ENCODE data around the gene EFNA5. TPM values are rescaled to one million over a fixed set of nuclear protein-coding genes. Genes with fewer than 3 reads are reported as not detected.

EFNA5 gene
- total and polyA plus RNA-seq, 2 experiments from 2014 or later = 7.5 to 10.1 TPM

DNA sequence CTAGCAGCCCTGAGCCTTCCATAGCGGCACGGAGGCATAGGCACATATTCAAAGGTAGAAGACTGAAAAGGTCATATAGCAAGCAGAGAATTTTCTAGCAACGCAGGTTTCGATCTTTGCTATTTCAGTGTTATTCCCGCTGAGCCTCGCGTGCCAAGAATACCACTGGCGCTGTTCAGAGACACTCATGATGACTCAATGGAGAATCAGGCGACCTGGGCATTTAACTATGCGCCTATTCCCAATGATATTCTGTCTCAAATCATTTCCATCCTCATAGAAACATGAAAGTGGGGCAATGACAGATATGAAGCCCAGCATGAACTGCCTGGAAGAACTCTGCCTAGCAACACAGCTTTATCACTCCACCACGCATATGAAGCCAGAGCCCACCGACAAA is 59.9 kb downstream of the EFNA5 start (continued):
- TF ChIP-seq, protein P1, sequence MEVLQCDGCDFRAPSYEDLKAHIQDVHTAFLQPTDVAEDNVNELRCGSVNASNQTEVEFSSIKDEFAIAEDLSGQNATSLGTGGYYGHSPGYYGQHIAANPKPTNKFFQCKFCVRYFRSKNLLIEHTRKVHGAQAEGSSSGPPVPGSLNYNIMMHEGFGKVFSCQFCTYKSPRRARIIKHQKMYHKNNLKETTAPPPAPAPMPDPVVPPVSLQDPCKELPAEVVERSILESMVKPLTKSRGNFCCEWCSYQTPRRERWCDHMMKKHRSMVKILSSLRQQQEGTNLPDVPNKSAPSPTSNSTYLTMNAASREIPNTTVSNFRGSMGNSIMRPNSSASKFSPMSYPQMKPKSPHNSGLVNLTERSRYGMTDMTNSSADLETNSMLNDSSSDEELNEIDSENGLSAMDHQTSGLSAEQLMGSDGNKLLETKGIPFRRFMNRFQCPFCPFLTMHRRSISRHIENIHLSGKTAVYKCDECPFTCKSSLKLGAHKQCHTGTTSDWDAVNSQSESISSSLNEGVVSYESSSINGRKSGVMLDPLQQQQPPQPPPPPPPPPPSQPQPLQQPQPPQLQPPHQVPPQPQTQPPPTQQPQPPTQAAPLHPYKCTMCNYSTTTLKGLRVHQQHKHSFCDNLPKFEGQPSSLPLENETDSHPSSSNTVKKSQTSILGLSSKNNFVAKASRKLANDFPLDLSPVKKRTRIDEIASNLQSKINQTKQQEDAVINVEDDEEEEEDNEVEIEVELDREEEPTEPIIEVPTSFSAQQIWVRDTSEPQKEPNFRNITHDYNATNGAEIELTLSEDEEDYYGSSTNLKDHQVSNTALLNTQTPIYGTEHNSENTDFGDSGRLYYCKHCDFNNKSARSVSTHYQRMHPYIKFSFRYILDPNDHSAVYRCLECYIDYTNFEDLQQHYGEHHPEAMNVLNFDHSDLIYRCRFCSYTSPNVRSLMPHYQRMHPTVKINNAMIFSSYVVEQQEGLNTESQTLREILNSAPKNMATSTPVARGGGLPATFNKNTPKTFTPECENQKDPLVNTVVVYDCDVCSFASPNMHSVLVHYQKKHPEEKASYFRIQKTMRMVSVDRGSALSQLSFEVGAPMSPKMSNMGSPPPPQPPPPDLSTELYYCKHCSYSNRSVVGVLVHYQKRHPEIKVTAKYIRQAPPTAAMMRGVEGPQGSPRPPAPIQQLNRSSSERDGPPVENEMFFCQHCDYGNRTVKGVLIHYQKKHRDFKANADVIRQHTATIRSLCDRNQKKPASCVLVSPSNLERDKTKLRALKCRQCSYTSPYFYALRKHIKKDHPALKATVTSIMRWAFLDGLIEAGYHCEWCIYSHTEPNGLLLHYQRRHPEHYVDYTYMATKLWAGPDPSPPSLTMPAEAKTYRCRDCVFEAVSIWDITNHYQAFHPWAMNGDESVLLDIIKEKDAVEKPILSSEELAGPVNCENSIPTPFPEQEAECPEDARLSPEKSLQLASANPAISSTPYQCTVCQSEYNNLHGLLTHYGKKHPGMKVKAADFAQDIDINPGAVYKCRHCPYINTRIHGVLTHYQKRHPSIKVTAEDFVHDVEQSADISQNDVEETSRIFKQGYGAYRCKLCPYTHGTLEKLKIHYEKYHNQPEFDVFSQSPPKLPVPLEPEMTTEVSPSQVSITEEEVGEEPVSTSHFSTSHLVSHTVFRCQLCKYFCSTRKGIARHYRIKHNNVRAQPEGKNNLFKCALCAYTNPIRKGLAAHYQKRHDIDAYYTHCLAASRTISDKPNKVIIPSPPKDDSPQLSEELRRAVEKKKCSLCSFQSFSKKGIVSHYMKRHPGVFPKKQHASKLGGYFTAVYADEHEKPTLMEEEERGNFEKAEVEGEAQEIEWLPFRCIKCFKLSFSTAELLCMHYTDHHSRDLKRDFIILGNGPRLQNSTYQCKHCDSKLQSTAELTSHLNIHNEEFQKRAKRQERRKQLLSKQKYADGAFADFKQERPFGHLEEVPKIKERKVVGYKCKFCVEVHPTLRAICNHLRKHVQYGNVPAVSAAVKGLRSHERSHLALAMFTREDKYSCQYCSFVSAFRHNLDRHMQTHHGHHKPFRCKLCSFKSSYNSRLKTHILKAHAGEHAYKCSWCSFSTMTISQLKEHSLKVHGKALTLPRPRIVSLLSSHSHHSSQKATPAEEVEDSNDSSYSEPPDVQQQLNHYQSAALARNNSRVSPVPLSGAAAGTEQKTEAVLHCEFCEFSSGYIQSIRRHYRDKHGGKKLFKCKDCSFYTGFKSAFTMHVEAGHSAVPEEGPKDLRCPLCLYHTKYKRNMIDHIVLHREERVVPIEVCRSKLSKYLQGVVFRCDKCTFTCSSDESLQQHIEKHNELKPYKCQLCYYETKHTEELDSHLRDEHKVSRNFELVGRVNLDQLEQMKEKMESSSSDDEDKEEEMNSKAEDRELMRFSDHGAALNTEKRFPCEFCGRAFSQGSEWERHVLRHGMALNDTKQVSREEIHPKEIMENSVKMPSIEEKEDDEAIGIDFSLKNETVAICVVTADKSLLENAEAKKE (CRISPR knock-in tag; IDR thresholded peaks at IDR 0.05) = no peak
- TF ChIP-seq, protein P2, sequence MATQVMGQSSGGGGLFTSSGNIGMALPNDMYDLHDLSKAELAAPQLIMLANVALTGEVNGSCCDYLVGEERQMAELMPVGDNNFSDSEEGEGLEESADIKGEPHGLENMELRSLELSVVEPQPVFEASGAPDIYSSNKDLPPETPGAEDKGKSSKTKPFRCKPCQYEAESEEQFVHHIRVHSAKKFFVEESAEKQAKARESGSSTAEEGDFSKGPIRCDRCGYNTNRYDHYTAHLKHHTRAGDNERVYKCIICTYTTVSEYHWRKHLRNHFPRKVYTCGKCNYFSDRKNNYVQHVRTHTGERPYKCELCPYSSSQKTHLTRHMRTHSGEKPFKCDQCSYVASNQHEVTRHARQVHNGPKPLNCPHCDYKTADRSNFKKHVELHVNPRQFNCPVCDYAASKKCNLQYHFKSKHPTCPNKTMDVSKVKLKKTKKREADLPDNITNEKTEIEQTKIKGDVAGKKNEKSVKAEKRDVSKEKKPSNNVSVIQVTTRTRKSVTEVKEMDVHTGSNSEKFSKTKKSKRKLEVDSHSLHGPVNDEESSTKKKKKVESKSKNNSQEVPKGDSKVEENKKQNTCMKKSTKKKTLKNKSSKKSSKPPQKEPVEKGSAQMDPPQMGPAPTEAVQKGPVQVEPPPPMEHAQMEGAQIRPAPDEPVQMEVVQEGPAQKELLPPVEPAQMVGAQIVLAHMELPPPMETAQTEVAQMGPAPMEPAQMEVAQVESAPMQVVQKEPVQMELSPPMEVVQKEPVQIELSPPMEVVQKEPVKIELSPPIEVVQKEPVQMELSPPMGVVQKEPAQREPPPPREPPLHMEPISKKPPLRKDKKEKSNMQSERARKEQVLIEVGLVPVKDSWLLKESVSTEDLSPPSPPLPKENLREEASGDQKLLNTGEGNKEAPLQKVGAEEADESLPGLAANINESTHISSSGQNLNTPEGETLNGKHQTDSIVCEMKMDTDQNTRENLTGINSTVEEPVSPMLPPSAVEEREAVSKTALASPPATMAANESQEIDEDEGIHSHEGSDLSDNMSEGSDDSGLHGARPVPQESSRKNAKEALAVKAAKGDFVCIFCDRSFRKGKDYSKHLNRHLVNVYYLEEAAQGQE (IDR thresholded peaks at IDR 0.05; ENCODE audit: unreplicated experiment) = no peak
- no peak for TF ChIP-seq STAT1 (IDR thresholded peaks at IDR 0.05; ENCODE audit: unreplicated experiment)
- TF ChIP-seq NANOG (IDR thresholded peaks at IDR 0.05; ENCODE audit: borderline replicate concordance) = no peak
- TF ChIP-seq POLR2AphosphoS5 (IDR thresholded peaks at IDR 0.05; ENCODE audit: low read depth) = no peak
- TF ChIP-seq, protein P3, sequence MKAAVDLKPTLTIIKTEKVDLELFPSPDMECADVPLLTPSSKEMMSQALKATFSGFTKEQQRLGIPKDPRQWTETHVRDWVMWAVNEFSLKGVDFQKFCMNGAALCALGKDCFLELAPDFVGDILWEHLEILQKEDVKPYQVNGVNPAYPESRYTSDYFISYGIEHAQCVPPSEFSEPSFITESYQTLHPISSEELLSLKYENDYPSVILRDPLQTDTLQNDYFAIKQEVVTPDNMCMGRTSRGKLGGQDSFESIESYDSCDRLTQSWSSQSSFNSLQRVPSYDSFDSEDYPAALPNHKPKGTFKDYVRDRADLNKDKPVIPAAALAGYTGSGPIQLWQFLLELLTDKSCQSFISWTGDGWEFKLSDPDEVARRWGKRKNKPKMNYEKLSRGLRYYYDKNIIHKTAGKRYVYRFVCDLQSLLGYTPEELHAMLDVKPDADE (IDR thresholded peaks at IDR 0.05) = no peak
